ENCODE measurements around the gene QPCT.
A peak's percentile ranks its signal among the peaks of the same experiment; 100 is the strongest.

QPCT gene

DNA sequence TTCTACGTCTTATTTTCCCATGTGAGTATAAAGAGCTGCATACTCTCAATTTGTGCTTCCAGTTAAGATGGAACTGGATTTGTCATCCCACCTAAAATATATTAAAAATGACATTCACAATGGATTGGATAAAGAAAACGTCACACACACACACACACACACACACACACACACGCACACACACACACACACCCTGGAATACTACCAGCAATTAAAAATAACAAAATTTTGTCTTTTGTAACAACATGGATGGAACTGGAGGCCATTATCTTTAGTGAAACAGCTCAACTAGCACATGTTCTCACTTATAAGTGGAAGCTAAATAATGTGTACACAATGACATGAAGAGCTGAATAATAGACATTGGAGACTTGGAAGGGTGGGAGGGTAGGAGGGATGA lies 3.8 kb upstream of the QPCT start:
- H3K79me2 ChIP-seq (ENCODE audit: control insufficient read depth, insufficient read depth, low read length, unreplicated experiment), result no peaks in the 10 kb centered on the region

DNA sequence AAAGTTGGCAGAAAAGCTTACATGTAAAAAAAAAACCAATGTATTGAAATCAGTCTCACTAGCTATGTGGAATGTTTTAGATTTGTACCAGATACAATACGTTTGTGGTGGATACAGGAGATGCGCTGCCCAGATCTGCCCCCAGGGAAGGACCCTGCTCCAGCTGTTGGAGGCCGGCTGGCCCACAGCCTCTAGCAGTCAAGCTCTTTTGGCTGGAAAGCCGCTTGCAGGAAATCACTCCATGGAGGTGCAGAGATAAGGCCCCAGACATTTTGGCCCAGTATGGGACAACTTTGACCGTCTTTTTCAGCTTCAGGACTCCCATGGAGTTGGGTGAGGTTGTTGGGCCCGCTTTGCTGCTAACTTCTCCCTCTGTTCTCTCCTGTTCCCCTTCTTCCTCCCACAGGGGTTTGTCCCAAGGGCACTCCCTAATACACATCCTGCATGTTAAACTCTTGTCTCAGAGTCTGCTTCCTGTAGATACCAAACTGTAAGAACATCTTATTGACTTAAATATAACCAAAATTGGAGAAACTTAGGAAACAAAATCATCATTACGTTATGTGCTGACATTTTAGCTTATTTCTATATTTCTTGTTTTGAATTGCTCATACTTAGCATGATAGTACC lies 1.7 kb upstream of the QPCT start:
- H3K36me3 ChIP-seq (ENCODE audit: insufficient read depth, low read length), result no peaks in the 10 kb centered on the region
- no peaks in the 10 kb centered on the region for H3K27me3 ChIP-seq (ENCODE audit: insufficient read depth, low read length)
- H3K27ac ChIP-seq (ENCODE audit: low read depth, low read length), result no peak overlapping the region
- H3K4me1 ChIP-seq (ENCODE audit: control insufficient read depth, insufficient read depth, low read length, unreplicated experiment), result peaks cover 15% of the 10 kb centered on the region
- peak overlapping the region; percentile 18 for H2AFZ ChIP-seq (ENCODE audit: low read length, unreplicated experiment)
- no peak overlapping the region for H3K4me3 ChIP-seq (ENCODE audit: low read depth, low read length)
- H3K79me2 ChIP-seq (ENCODE audit: control insufficient read depth, insufficient read depth, low read length, unreplicated experiment), result no peaks in the 10 kb centered on the region

More for the DNA sequence above, 3.8 kb upstream of the QPCT start:
- H3K36me3 ChIP-seq (ENCODE audit: insufficient read depth, low read length), result no peaks in the 10 kb centered on the region
- no peak overlapping the region for H3K27ac ChIP-seq (ENCODE audit: low read depth, low read length)
- no peak overlapping the region for H2AFZ ChIP-seq (ENCODE audit: low read length, unreplicated experiment)
- H3K4me3 ChIP-seq (ENCODE audit: low read depth, low read length), result no peak overlapping the region
- H3K4me1 ChIP-seq (ENCODE audit: control insufficient read depth, insufficient read depth, low read length, unreplicated experiment), result peaks cover 15% of the 10 kb centered on the region
- H3K27me3 ChIP-seq (ENCODE audit: insufficient read depth, low read length), result no peaks in the 10 kb centered on the region

DNA sequence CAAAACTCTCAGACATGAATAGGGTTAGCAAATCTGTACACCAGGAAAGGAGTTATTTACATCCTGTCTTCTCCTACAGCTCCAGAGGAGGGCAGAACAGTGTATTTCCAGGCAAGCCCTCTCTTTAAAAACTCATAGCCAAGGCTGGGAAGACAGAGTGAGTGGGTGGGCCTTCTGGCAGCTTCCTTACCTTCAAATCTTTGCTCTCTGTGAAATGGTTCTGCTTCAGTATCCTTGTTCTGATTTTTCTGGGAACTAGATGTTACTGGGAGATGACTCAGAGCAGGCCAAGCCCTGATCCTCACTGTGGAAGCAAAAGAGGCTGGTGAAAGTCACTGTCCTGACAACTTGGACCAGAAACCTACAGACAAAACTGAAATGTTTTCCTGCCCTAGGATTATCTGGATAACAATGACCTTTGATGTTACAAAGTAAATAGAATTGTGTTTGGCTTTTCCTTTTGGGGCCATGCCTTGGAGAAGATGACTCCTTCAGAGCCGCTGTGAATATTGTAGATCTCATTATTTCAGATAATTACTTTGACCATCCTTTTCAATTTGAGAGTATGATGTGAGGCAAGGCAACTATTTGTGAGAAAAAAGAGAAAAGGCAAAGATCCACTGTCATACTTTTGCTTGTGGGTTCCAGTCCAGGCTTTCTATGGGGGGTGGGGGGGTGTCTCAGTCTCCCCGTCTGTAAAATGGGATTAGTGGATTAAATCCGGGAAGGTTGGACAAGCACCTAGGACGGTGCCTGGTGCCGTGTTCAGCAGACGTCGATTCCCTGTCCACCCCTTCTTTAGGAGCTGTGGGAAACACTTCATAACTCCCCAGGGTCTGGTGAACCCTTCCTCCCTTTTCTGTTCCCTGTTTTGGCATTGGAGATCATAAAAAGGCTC lies 644 bp upstream of the QPCT start:
- Histone ChIP-seq H3K4me1 (ENCODE audit: control insufficient read depth, insufficient read depth, low read length, unreplicated experiment) (peaks cover 15% of the 10 kb centered on the region), H3K79me2 (ENCODE audit: control insufficient read depth, insufficient read depth, low read length, unreplicated experiment) (no peaks in the 10 kb centered on the region), H2AFZ (ENCODE audit: low read length, unreplicated experiment) (peak overlapping the region; percentile 82), H3K27ac (ENCODE audit: low read depth, low read length) (peak overlapping the region; percentile 38), H3K4me3 (ENCODE audit: low read depth, low read length) (peak overlapping the region; percentile 81), H3K36me3 (ENCODE audit: insufficient read depth, low read length) (no peaks in the 10 kb centered on the region), H3K27me3 (ENCODE audit: insufficient read depth, low read length) (no peaks in the 10 kb centered on the region)

DNA sequence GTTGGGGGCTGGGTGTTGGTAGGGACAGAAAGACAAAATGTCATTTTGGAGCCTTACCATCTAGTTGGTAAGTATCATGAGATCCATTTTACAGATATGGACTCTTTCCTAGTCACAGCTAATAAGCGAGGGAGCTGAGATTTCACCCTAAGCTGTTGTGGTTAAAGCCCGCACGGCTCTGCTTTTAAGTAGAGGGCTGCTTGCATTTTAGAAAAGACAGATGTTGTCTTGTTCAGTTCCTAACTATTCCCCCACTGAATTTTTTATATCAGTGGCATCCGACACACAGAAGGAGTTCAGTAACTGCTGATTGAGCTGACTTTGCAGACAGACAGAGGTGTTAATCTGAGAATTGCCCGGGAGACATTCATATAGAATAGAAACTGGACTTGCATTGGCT lies 3.7 kb downstream of the QPCT start:
- no peaks in the 10 kb centered on the region for H3K27me3 ChIP-seq (ENCODE audit: insufficient read depth, low read length)
- H3K36me3 ChIP-seq (ENCODE audit: insufficient read depth, low read length), result no peaks in the 10 kb centered on the region
- peaks cover 24% of the 10 kb centered on the region for H3K4me1 ChIP-seq (ENCODE audit: control insufficient read depth, insufficient read depth, low read length, unreplicated experiment)
- H3K79me2 ChIP-seq (ENCODE audit: control insufficient read depth, insufficient read depth, low read length, unreplicated experiment), result no peaks in the 10 kb centered on the region
- H2AFZ ChIP-seq (ENCODE audit: low read length, unreplicated experiment), result no peak overlapping the region
- H3K27ac ChIP-seq (ENCODE audit: low read depth, low read length), result no peak overlapping the region
- no peak overlapping the region for H3K4me3 ChIP-seq (ENCODE audit: low read depth, low read length)

DNA sequence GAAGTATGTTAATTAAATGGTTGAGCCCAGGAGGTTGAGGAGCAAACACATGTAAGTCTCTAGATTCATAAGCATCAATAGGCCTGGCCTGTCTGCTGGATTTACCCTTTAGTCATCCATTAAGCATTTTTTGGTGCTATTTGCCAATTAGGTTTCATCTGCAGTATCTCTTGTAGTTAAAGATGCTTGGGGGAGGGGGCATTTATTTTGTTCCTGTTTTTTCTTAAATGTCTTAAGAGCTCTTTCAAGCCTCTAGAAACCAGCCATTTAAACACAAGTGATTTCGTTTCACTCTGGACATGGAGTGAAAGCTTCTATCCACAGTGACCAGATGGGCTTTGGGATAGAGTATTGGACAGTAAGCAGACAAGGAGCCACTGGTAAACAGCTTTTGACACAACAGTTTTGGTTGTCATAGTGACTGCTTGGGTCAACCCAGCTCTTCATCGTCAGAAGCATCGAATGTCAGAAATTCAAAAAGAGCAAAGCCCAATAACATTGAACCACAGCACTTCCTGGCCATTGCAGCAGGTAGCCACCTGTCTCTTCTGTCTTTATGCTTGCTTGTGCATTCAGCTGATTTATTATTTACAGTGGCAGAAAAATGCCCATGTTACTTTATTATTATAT lies 4.9 kb downstream of the QPCT start:
- peaks cover 15% of the 10 kb centered on the region for H3K4me1 ChIP-seq (ENCODE audit: control insufficient read depth, insufficient read depth, low read length, unreplicated experiment)
- H3K36me3 ChIP-seq (ENCODE audit: insufficient read depth, low read length), result no peaks in the 10 kb centered on the region
- no peak overlapping the region for H3K27ac ChIP-seq (ENCODE audit: low read depth, low read length)
- H2AFZ ChIP-seq (ENCODE audit: low read length, unreplicated experiment), result no peak overlapping the region
- no peak overlapping the region for H3K4me3 ChIP-seq (ENCODE audit: low read depth, low read length)
- no peaks in the 10 kb centered on the region for H3K27me3 ChIP-seq (ENCODE audit: insufficient read depth, low read length)
- H3K79me2 ChIP-seq (ENCODE audit: control insufficient read depth, insufficient read depth, low read length, unreplicated experiment), result no peaks in the 10 kb centered on the region

DNA sequence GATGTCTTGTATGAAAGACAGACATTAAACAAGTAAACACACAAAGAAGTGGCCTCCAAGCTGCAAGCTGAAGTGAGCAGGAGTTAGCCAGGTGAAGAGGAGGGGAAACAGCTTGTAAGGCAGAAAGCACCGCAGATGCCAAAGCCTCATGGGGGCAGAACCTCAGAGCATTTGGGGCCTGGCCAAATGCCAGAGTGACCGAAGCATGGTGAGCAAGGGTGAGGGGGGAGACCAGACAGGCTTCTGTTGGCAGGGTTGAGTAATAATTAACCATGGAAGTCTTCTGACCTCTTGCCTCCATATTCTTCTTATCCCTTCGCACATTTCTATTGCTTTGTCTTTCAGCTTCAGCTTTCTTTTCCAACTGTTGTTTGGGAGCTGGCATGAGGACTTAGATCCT lies 5.6 kb downstream of the QPCT start:
- H3K27me3 ChIP-seq (ENCODE audit: insufficient read depth, low read length), result no peaks in the 10 kb centered on the region
- peaks cover 15% of the 10 kb centered on the region for H3K4me1 ChIP-seq (ENCODE audit: control insufficient read depth, insufficient read depth, low read length, unreplicated experiment)
- no peak overlapping the region for H3K4me3 ChIP-seq (ENCODE audit: low read depth, low read length)
- no peak overlapping the region for H3K27ac ChIP-seq (ENCODE audit: low read depth, low read length)
- no peak overlapping the region for H2AFZ ChIP-seq (ENCODE audit: low read length, unreplicated experiment)
- no peaks in the 10 kb centered on the region for H3K79me2 ChIP-seq (ENCODE audit: control insufficient read depth, insufficient read depth, low read length, unreplicated experiment)
- no peaks in the 10 kb centered on the region for H3K36me3 ChIP-seq (ENCODE audit: insufficient read depth, low read length)

DNA sequence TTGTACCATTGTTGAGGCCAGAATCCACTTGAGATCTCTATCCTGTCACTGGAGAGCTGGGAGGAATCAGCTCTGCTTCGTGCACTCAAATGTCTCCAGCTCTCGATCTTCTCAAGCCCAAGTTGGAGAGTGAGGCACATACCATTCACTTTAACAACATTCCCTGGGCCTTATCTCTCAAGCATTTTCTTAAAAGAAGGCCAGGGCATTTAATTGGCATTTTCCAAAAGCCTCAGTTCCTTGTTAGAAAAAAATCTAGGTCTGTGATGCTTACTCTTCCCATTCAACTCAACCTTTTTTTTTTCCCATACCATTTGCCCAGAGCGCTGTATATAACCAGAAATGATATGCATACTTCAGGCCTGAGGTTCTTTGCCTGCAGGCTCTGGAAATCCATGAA lies 10.1 kb downstream of the QPCT start:
- Histone ChIP-seq H3K27ac (ENCODE audit: low read depth, low read length) (no peak overlapping the region), H3K79me2 (ENCODE audit: control insufficient read depth, insufficient read depth, low read length, unreplicated experiment) (no peaks in the 10 kb centered on the region), H2AFZ (ENCODE audit: low read length, unreplicated experiment) (no peak overlapping the region), H3K4me1 (ENCODE audit: control insufficient read depth, insufficient read depth, low read length, unreplicated experiment) (peaks cover 15% of the 10 kb centered on the region), H3K4me3 (ENCODE audit: low read depth, low read length) (no peak overlapping the region), H3K36me3 (ENCODE audit: insufficient read depth, low read length) (no peaks in the 10 kb centered on the region), H3K27me3 (ENCODE audit: insufficient read depth, low read length) (no peaks in the 10 kb centered on the region)

DNA sequence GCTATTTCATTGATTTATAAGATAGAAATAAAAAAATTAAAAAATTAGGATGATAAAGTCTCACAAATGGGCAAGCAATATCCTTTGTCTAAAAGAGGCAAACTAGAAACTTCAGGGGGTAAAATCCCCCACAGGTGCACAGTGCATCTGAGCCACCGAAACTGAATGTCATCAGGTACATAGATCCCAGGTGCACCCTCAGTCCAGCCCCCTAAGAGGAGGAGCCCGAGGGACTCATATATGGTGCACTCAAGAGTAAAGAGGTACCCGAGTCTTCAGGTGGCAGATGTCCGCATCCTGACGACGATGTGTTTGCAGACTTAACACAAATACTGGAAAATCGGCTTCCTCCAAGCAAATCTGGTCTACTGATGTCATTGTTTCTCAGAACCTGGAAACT lies 11.3 kb downstream of the QPCT start:
- no peak overlapping the region for H3K27ac ChIP-seq (ENCODE audit: low read depth, low read length)
- no peaks in the 10 kb centered on the region for H3K36me3 ChIP-seq (ENCODE audit: insufficient read depth, low read length)
- H3K79me2 ChIP-seq (ENCODE audit: control insufficient read depth, insufficient read depth, low read length, unreplicated experiment), result no peaks in the 10 kb centered on the region
- H3K4me3 ChIP-seq (ENCODE audit: low read depth, low read length), result no peak overlapping the region
- no peak overlapping the region for H2AFZ ChIP-seq (ENCODE audit: low read length, unreplicated experiment)
- no peaks in the 10 kb centered on the region for H3K27me3 ChIP-seq (ENCODE audit: insufficient read depth, low read length)
- H3K4me1 ChIP-seq (ENCODE audit: control insufficient read depth, insufficient read depth, low read length, unreplicated experiment), result peaks cover 5% of the 10 kb centered on the region

DNA sequence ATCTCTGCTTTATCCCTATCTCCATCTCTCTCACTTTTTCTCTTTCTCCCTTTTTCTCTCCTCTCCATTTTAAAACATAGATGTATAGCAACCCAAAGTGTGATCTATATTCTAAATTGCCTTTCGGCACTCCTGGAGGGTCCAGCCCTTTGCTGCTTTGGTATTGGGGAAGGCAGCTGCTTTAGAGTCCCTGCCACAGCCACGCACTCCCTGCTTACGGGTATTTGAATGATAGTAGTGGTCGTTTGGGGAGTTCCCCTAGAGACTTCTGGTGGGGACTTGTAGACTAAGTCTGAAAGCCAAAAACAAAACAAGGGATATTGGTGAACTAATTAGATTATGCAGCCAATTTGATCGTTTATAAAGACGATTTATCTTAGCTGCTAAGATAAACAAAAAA lies 11.9 kb downstream of the QPCT start:
- H3K4me1 ChIP-seq (ENCODE audit: control insufficient read depth, insufficient read depth, low read length, unreplicated experiment), result no peaks in the 10 kb centered on the region
- H3K27ac ChIP-seq (ENCODE audit: low read depth, low read length), result no peak overlapping the region

DNA sequence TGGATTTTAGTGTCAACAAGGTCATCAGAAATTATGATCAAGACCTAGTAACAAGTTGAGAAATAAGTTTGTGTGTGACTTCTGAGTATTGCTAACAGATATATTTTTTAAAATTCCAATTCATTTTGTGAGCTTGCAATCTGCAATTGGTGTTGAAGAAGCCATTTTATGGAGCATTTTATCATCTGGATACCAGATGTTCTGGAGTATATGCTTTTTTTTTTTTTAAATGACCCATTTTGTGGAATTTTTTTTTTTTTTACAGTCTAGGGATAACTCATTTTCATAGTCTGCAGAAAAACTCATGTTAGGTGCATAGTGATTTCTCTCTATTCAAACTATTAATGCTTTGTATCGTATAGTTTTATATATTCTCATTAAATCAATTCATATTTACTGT lies 12.6 kb downstream of the QPCT start:
- Histone ChIP-seq H2AFZ (ENCODE audit: low read length, unreplicated experiment) (no peak overlapping the region), H3K27me3 (ENCODE audit: insufficient read depth, low read length) (no peaks in the 10 kb centered on the region), H3K27ac (ENCODE audit: low read depth, low read length) (no peak overlapping the region)

More for the DNA sequence above, 11.9 kb downstream of the QPCT start:
- Histone ChIP-seq H3K4me3 (ENCODE audit: low read depth, low read length) (no peak overlapping the region), H2AFZ (ENCODE audit: low read length, unreplicated experiment) (no peak overlapping the region), H3K79me2 (ENCODE audit: control insufficient read depth, insufficient read depth, low read length, unreplicated experiment) (no peaks in the 10 kb centered on the region), H3K36me3 (ENCODE audit: insufficient read depth, low read length) (no peaks in the 10 kb centered on the region), H3K27me3 (ENCODE audit: insufficient read depth, low read length) (no peaks in the 10 kb centered on the region)

More for the DNA sequence above, 12.6 kb downstream of the QPCT start:
- Histone ChIP-seq H3K4me3 (ENCODE audit: low read depth, low read length) (no peak overlapping the region), H3K36me3 (ENCODE audit: insufficient read depth, low read length) (no peaks in the 10 kb centered on the region), H3K79me2 (ENCODE audit: control insufficient read depth, insufficient read depth, low read length, unreplicated experiment) (no peaks in the 10 kb centered on the region), H3K4me1 (ENCODE audit: control insufficient read depth, insufficient read depth, low read length, unreplicated experiment) (no peaks in the 10 kb centered on the region)

All from ACC112 (cell line).